Loucy (cell line): ENCODE measurements around the gene PXT1.
A peak's percentile ranks its signal among the peaks of the same experiment; 100 is the strongest.

Experiments
- H2AFZ ChIP-seq: fragments of 200-600 bp; sonication (generic); 2 replicates; pipeline ENCODE4 v1.6.0; 2016; ENCODE audit warnings: antibody characterized with exemption, mild to moderate bottlenecking, low read length, moderate library complexity
- H3F3A ChIP-seq: fragments of 200-600 bp; 2 replicates; pipeline ENCODE4 v1.6.0; 2016; ENCODE audit warnings: antibody characterized with exemption, low read depth, mild to moderate bottlenecking
- H3K27me3 ChIP-seq: fragments of 200-600 bp; sonication (generic); 2 replicates; pipeline ENCODE4 v1.6.1; 2014; ENCODE audit warnings: low read length, mild to moderate bottlenecking; ENCODE audit not compliant: insufficient read depth, poor library complexity, severe bottlenecking
- H3K36me3 ChIP-seq: fragments of 200-600 bp; sonication (generic); 2 replicates; pipeline ENCODE4 v1.6.1; 2016; ENCODE audit warnings: low read length; ENCODE audit not compliant: insufficient read depth
- H3K4me1 ChIP-seq: fragments of 200-600 bp; sonication (generic); 2 replicates; pipeline ENCODE4 v1.5.1; 2014; ENCODE audit warnings: low read length, mild to moderate bottlenecking; ENCODE audit not compliant: insufficient read depth, poor library complexity, severe bottlenecking
- H3K4me2 ChIP-seq: fragments of 200-600 bp; sonication (generic); 2 replicates; pipeline ENCODE4 v1.6.0; 2014; ENCODE audit warnings: antibody characterized with exemption, low read length, low read depth, mild to moderate bottlenecking; ENCODE audit not compliant: poor library complexity, severe bottlenecking
- H3K4me3 ChIP-seq: fragments of 200-600 bp; sonication (generic); 2 replicates; pipeline ENCODE4 v1.5.1; 2014; ENCODE audit warnings: low read length, mild to moderate bottlenecking, mixed read lengths; ENCODE audit not compliant: poor library complexity, severe bottlenecking
- H3K79me2 ChIP-seq: fragments of 200-600 bp; sonication (generic); 2 replicates; pipeline ENCODE4 v1.6.1; 2014; ENCODE audit warnings: low read length; ENCODE audit not compliant: insufficient read depth
- H3K9ac ChIP-seq: fragments of 200-600 bp; sonication (generic); 2 replicates; pipeline ENCODE4 v1.6.0; 2014; ENCODE audit warnings: mild to moderate bottlenecking, low read depth, low read length, moderate library complexity; ENCODE audit not compliant: poor library complexity, severe bottlenecking
- H3K9me2 ChIP-seq: fragments of 200-600 bp; sonication (generic); replicated peaks from 2 replicates; pipeline ENCODE4 v1.6.1; 2016; ENCODE audit warnings: low read depth, low read length, mixed read lengths
- H3K9me3 ChIP-seq: fragments of 200-600 bp; sonication (generic); 2 replicates; pipeline ENCODE4 v1.6.1; 2014; ENCODE audit warnings: mild to moderate bottlenecking, antibody characterized with exemption, low read length, low read depth; ENCODE audit not compliant: insufficient read depth
- H4K20me1 ChIP-seq: fragments of 200-600 bp; sonication (generic); 2 replicates; pipeline ENCODE4 v1.6.0; 2014; ENCODE audit warnings: antibody characterized with exemption, low read length, mild to moderate bottlenecking; ENCODE audit not compliant: insufficient read depth, poor library complexity, severe bottlenecking
- EZH2phosphoT487 ChIP-seq: fragments of 200-600 bp; IDR thresholded peaks from 2 replicates; pipeline ENCODE4 v1.6.1; 2018; ENCODE audit warnings: antibody characterized with exemption, mild to moderate bottlenecking, moderate library complexity, borderline replicate concordance
- TF ChIP-seq, protein P1 (sequence below): fragments of 200-600 bp; sonication (generic); conservative IDR thresholded peaks from 2 replicates; pipeline ENCODE4 v1.5.1; 2014; ENCODE audit warnings: mild to moderate bottlenecking, antibody characterized with exemption, low read length

PXT1 gene

DNA sequence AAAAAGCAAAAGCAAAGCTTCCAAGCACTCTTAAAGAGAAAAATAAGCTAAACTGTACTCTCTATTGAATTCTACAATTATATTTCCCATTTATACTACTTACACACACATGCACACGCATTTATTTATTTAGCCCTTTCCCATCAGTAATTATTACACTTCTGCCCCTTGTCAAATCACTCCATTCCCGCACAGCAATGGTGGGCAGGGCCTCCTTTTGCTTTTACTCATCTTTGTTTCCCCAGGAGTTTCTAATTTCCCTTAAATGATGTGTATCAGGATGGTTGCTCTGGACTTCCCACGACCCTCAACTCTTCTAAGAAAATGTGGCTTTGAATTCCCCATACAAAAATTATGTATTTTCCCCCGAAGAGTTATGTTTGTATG is 19.9 kb downstream of the PXT1 start:
- Histone ChIP-seq H3K4me1 (peaks cover 10% of the 10 kb centered on the region), H3K36me3 (no peaks in the 10 kb centered on the region), H3K79me2 (no peaks in the 10 kb centered on the region), H3K9me3 (no peaks in the 10 kb centered on the region), H2AFZ (peak overlapping the region; percentile 85), H4K20me1 (no peaks in the 10 kb centered on the region), H3F3A (no peaks in the 10 kb centered on the region; the same call in 1 of the 2 replicates), H3K4me3 (peak overlapping the region; percentile 75), H3K27me3 (no peaks in the 10 kb centered on the region), H3K4me2 (peak overlapping the region; percentile 72), H3K9ac (peak overlapping the region; percentile 84), H3K9me2 (no peaks in the 10 kb centered on the region)
- TF ChIP-seq EZH2phosphoT487, result no peak
- TF ChIP-seq, protein P1, sequence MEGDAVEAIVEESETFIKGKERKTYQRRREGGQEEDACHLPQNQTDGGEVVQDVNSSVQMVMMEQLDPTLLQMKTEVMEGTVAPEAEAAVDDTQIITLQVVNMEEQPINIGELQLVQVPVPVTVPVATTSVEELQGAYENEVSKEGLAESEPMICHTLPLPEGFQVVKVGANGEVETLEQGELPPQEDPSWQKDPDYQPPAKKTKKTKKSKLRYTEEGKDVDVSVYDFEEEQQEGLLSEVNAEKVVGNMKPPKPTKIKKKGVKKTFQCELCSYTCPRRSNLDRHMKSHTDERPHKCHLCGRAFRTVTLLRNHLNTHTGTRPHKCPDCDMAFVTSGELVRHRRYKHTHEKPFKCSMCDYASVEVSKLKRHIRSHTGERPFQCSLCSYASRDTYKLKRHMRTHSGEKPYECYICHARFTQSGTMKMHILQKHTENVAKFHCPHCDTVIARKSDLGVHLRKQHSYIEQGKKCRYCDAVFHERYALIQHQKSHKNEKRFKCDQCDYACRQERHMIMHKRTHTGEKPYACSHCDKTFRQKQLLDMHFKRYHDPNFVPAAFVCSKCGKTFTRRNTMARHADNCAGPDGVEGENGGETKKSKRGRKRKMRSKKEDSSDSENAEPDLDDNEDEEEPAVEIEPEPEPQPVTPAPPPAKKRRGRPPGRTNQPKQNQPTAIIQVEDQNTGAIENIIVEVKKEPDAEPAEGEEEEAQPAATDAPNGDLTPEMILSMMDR, result no peak

DNA sequence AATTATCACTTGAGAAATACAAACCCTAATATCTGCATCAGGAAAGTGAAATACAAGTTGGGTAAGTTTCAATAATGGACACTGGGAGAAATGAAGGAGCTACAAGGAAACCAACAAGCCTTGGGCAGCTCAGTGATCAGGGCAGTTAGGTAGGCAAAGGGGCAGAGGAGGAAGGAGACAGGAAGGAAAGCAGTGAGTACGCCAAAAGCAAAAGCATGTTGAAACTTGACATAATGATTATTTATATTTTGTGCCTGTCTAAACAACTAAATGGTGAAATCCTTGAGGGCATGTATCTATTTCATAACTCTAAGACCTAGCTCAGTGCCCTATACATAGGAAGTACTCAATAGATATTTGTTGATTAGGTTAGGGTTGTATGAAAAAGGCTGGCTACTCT is 23.3 kb downstream of the PXT1 start:
- Histone ChIP-seq H3K4me2 (no peak overlapping the region), H4K20me1 (no peaks in the 10 kb centered on the region), H3K9me2 (no peaks in the 10 kb centered on the region), H3K36me3 (no peaks in the 10 kb centered on the region), H3K4me3 (no peak overlapping the region), H2AFZ (no peak overlapping the region), H3K79me2 (no peaks in the 10 kb centered on the region), H3F3A (no peaks in the 10 kb centered on the region), H3K9me3 (no peaks in the 10 kb centered on the region), H3K27me3 (no peaks in the 10 kb centered on the region), H3K4me1 (peaks cover 10% of the 10 kb centered on the region), H3K9ac (no peak overlapping the region)
- TF ChIP-seq, protein P1, result no peak
- no peak for TF ChIP-seq EZH2phosphoT487

DNA sequence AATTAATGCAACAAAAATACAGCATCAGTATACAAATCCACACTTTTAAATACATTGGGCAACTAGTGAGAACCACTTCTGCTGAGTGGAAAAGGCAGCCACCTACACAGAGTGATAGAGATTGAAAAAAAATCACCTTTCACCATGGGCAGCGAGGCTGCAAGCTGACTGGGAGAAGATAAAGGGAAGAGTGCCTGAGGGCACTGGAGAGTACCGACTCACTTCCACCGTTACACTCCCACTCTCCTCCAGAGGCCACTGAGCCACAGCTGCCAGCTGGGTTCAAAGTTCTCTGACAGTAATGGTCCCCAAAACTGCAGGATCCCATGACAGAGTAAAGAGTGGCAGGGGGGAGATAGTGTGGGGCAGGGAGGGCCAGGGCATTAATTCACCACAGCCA is 24.1 kb downstream of the PXT1 start:
- Histone ChIP-seq H4K20me1 (no peaks in the 10 kb centered on the region), H3F3A (no peaks in the 10 kb centered on the region), H3K9me2 (no peaks in the 10 kb centered on the region), H3K36me3 (no peaks in the 10 kb centered on the region), H3K4me1 (peaks cover 5% of the 10 kb centered on the region), H3K27me3 (no peaks in the 10 kb centered on the region), H3K9me3 (no peaks in the 10 kb centered on the region), H3K4me3 (no peak overlapping the region), H3K4me2 (no peak overlapping the region), H3K9ac (no peak overlapping the region), H2AFZ (no peak overlapping the region), H3K79me2 (no peaks in the 10 kb centered on the region)
- TF ChIP-seq, protein P1, result no peak
- TF ChIP-seq EZH2phosphoT487, result no peak
